ENCODE measurements around the gene NTSR2.

The NTSR2 gene

DNA sequence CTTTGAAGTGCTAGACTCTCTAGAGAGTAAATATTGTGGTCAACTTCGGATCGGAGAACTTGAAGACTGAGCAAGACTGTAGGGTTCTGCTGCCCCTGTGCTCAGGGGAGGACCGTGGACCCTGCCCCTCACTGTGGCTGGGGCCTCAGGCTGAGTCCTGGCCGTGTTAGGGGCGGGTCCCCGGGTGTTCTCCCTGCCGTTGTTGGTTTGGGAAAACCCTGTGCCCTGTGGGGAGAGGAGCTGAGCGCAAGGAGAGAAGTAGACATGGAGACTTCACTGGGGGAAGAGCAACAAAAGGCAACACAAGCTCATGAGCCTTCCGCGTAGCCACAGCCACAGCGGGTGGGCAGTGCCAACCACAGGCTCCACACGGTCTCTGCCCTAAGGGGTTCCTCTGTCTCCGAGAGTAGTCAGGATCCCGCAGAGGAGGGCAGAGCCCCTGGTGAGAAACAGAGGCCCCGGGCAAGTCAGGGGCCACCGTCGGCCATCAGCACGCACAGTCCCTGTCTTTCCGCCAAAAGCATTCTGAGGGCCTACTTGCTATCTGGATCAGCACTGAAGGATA is 53.1 kb downstream of the NTSR2 start:
- no peak overlapping the region for H3K27ac ChIP-seq (ENCODE audit: low read length)
- H3K36me3 ChIP-seq (replicated peaks; ENCODE audit: insufficient read depth, low read length) = no peaks in the 10 kb centered on the region

DNA sequence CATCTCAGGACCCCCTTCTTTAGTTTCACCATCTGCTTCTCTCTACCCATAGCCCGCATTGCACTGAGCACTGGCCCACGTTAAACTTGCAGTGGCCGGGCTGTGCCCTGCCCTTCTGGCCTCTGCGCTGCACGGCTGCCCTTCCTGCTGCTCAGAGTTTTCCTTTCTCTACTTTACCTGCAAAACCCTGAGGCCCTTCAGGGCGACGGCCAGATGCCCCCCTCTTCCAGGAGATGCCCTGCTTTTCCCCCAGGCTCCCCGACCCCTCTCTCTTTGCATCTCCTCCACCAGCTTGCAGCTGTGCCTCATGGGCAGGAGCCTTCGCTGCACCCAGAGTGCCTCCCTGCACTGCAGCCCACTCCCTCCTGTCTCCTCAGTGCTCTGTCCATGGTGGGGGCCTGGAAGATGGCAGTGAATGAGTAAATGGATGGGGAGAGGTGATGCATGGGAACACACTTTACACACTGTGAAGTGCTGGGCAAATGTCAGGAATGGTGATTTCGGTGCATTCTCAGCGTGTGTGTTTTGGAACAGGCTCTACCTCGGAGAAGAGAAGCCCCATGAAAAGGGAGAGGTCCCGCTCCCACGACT is 53.8 kb downstream of the NTSR2 start:
- Histone ChIP-seq H3K4me1 (ENCODE audit: low read length) (no peaks in the 10 kb centered on the region), H3K9ac (ENCODE audit: low read length) (no peak overlapping the region), H3K36me3 (replicated peaks; ENCODE audit: insufficient read depth, low read length) (no peaks in the 10 kb centered on the region), H3K79me2 (ENCODE audit: low read length) (no peaks in the 10 kb centered on the region), H2AFZ (ENCODE audit: low read length) (no peak overlapping the region), H3K4me2 (ENCODE audit: low read depth, low read length) (no peak overlapping the region), H3F3A (ENCODE audit: insufficient read depth, low read length) (no peaks in the 10 kb centered on the region), H4K20me1 (ENCODE audit: insufficient read depth, low read length) (no peaks in the 10 kb centered on the region), H3K27ac (ENCODE audit: low read length) (no peak overlapping the region), H3K9me3 (replicated peaks; ENCODE audit: insufficient read depth, low read length) (no peaks in the 10 kb centered on the region), H3K27me3 (replicated peaks; ENCODE audit: insufficient read depth, low read length) (no peaks in the 10 kb centered on the region; the same call in 1 of the 2 replicates), H3K4me3 (ENCODE audit: low read length) (no peak overlapping the region), H3K9me2 (replicated peaks; ENCODE audit: insufficient read depth, low read length) (no peaks in the 10 kb centered on the region)
- TF ChIP-seq EZH2phosphoT487 (IDR thresholded peaks at IDR 0.05; ENCODE audit: low read length) (no peak), EZH2 (optimal IDR thresholded peaks at IDR 0.05; ENCODE audit: low read depth, low read length) (no peak)
- TF ChIP-seq, protein P1, sequence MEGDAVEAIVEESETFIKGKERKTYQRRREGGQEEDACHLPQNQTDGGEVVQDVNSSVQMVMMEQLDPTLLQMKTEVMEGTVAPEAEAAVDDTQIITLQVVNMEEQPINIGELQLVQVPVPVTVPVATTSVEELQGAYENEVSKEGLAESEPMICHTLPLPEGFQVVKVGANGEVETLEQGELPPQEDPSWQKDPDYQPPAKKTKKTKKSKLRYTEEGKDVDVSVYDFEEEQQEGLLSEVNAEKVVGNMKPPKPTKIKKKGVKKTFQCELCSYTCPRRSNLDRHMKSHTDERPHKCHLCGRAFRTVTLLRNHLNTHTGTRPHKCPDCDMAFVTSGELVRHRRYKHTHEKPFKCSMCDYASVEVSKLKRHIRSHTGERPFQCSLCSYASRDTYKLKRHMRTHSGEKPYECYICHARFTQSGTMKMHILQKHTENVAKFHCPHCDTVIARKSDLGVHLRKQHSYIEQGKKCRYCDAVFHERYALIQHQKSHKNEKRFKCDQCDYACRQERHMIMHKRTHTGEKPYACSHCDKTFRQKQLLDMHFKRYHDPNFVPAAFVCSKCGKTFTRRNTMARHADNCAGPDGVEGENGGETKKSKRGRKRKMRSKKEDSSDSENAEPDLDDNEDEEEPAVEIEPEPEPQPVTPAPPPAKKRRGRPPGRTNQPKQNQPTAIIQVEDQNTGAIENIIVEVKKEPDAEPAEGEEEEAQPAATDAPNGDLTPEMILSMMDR (IDR thresholded peaks at IDR 0.05; ENCODE audit: low read length) = no peak
- no peak for DNase-seq

More for the DNA sequence above, 53.1 kb downstream of the NTSR2 start:
- H3K9me3 ChIP-seq (replicated peaks; ENCODE audit: insufficient read depth, low read length) = no peaks in the 10 kb centered on the region
- no peak overlapping the region for H3K4me3 ChIP-seq (ENCODE audit: low read length)
- H3K9me2 ChIP-seq (replicated peaks; ENCODE audit: insufficient read depth, low read length) = no peaks in the 10 kb centered on the region
- DNase-seq = no peak
- H3K4me1 ChIP-seq (ENCODE audit: low read length) = no peaks in the 10 kb centered on the region
- no peak overlapping the region for H3K4me2 ChIP-seq (ENCODE audit: low read depth, low read length)
- no peak overlapping the region for H2AFZ ChIP-seq (ENCODE audit: low read length)
- no peak overlapping the region for H3K9ac ChIP-seq (ENCODE audit: low read length)
- TF ChIP-seq, protein P1 (IDR thresholded peaks at IDR 0.05; ENCODE audit: low read length) = no peak
- TF ChIP-seq EZH2phosphoT487 (IDR thresholded peaks at IDR 0.05; ENCODE audit: low read length) = no peak
- TF ChIP-seq EZH2 (optimal IDR thresholded peaks at IDR 0.05; ENCODE audit: low read depth, low read length) = no peak
- H3K79me2 ChIP-seq (ENCODE audit: low read length) = no peaks in the 10 kb centered on the region
- H3K27me3 ChIP-seq (replicated peaks; ENCODE audit: insufficient read depth, low read length) = no peaks in the 10 kb centered on the region; the same call in 1 of the 2 replicates
- no peaks in the 10 kb centered on the region for H3F3A ChIP-seq (ENCODE audit: insufficient read depth, low read length)
- no peaks in the 10 kb centered on the region for H4K20me1 ChIP-seq (ENCODE audit: insufficient read depth, low read length)

DNA sequence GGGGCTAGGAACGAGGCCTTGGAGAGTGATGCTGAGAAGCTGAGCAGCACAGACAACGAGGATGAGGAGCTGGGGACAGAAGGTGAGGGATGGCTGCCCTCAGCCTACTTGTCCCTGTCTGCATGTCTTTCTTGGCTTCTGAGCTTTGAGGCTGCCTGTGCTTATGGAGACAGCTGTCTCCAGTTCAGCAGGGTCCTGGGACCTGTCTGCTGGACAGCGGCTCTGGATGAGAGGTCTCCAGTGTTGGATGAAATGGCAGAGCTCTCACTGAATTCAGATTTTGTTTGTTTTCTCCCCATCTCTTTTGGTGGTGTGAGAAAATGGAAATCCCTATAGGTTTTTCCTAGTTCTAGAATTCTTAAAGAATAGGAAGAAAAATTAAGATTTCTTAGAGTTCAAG is 54.8 kb downstream of the NTSR2 start:
- Histone ChIP-seq H3K4me3 (ENCODE audit: low read length) (no peak overlapping the region), H2AFZ (ENCODE audit: low read length) (no peak overlapping the region), H3K4me1 (ENCODE audit: low read length) (no peaks in the 10 kb centered on the region), H3K27me3 (replicated peaks; ENCODE audit: insufficient read depth, low read length) (no peaks in the 10 kb centered on the region; the same call in 1 of the 2 replicates), H4K20me1 (ENCODE audit: insufficient read depth, low read length) (no peaks in the 10 kb centered on the region), H3K9me2 (replicated peaks; ENCODE audit: insufficient read depth, low read length) (no peaks in the 10 kb centered on the region), H3K79me2 (ENCODE audit: low read length) (no peaks in the 10 kb centered on the region), H3K36me3 (replicated peaks; ENCODE audit: insufficient read depth, low read length) (no peaks in the 10 kb centered on the region), H3K9ac (ENCODE audit: low read length) (no peak overlapping the region), H3F3A (ENCODE audit: insufficient read depth, low read length) (no peaks in the 10 kb centered on the region), H3K4me2 (ENCODE audit: low read depth, low read length) (no peak overlapping the region), H3K27ac (ENCODE audit: low read length) (no peak overlapping the region), H3K9me3 (replicated peaks; ENCODE audit: insufficient read depth, low read length) (no peaks in the 10 kb centered on the region)
- DNase-seq = no peak
- TF ChIP-seq, protein P1 (IDR thresholded peaks at IDR 0.05; ENCODE audit: low read length) = no peak
- TF ChIP-seq EZH2 (optimal IDR thresholded peaks at IDR 0.05; ENCODE audit: low read depth, low read length) (no peak), EZH2phosphoT487 (IDR thresholded peaks at IDR 0.05; ENCODE audit: low read length) (no peak)

All from MM.1S (cell line).